ENCODE results near the gene CD300LF.

DNA sequence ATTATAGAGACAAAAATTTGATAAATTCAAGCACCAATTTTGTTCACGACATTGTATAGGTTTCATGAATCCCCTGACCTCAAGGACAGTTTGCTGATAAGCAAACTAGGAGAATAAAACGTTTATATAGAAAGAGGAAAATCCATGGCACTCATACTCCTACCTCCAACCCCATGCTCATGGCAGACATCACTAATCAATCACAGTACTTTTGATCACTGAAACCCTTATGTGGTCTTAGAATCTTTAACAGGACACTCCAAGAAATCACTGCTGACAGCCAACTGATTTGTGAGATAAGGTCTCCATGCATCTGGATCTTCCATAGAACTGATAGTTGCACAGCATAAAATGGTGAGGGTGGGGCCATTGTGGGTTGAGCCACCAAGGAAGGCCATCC lies 31.0 kb upstream of the CD300LF start:
- no peak for TF ChIP-seq CTCF (IDR thresholded peaks at IDR 0.05 in 4 of 5, conservative IDR thresholded peaks at IDR 0.05 in 1 of 5)
- TF ChIP-seq POLR2A (IDR thresholded peaks at IDR 0.05), result no peak

All from gastrocnemius medialis (tissue), 4 donors.